ENCODE data around the gene COX14. TPM values are rescaled to one million over a fixed set of nuclear protein-coding genes. Genes with fewer than 3 reads are reported as not detected.

Gene COX14
- total and polyA plus RNA-seq, 8 donors, result 16.8 to 62.0 (median 25.0) TPM

DNA sequence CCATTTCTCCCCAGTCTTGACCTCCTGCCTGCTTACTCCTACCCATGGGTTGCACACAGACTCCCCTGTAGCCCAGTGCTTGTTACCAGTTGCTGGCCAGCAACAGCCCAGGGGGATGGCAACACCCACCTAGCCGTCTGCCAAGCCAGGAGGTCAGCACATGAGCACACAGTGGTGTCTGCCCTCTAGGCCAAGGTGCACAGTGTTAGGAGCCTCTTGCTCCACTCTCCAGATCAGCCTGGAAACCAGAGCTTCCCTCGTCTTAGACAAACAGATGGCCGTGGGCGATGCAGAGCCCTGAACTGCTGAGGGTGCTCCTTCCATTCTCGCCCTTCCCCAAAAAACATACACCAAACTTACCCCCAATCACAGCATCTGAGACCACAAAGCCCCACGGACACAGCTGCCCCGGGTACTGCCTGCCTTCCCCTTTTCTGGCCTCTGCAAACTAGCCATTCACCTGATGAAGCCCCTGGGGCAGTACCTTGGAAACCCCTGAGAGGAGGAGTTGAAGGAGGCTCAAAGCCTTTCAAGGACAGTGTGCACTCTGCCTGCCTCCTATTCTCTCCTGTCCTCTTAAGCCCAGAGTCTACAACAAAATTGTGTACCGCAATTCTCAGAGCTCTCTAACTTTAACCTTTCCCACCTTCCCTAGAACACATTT lies 9.3 kb upstream of the COX14 start:
- 76 to 77% methylated on average over 8 of the region's 8 CpGs for WGBS, 2 donors
- Histone ChIP-seq H3K4me3 (no peak overlapping the region), H3K27me3 (no peaks in the 10 kb centered on the region), H3K4me1 (peaks cover 5 to 10% (median 6%) of the 10 kb centered on the region in 3 donors), H3K27ac (no peak overlapping the region), H3K36me3 (peaks cover 0 to 20% (median 15%) of the 10 kb centered on the region in 3 donors), H3K9me3 (no peaks in the 10 kb centered on the region)
- no peak for DNase-seq
- FAIRE-seq, result no peak
- TF ChIP-seq, protein P1, sequence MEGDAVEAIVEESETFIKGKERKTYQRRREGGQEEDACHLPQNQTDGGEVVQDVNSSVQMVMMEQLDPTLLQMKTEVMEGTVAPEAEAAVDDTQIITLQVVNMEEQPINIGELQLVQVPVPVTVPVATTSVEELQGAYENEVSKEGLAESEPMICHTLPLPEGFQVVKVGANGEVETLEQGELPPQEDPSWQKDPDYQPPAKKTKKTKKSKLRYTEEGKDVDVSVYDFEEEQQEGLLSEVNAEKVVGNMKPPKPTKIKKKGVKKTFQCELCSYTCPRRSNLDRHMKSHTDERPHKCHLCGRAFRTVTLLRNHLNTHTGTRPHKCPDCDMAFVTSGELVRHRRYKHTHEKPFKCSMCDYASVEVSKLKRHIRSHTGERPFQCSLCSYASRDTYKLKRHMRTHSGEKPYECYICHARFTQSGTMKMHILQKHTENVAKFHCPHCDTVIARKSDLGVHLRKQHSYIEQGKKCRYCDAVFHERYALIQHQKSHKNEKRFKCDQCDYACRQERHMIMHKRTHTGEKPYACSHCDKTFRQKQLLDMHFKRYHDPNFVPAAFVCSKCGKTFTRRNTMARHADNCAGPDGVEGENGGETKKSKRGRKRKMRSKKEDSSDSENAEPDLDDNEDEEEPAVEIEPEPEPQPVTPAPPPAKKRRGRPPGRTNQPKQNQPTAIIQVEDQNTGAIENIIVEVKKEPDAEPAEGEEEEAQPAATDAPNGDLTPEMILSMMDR (IDR thresholded peaks at IDR 0.05), result no peak
- intact Hi-C loops (cut with DNase I), result no loop called here
- peak in 2 of 4 donors; percentile 19 to 22 for ATAC-seq

DNA sequence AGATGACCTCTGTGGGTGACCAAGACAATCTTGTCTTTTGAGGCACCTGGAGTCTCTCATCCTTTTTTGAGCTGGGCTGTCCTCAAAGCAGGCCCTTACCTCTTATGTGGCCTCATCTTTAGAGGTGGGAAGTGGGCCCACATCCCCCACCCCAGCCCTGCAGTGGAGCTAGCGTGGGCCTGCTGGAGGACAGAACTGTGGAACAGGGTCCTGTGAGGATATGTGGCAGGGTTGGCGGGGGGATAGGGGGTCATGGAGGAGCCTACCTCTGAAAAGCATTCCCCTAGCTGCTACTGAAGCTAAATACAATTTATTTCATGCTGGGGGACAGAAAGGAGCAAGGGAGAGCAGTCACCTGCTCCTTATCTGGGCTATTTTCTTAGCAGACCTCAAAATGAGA lies 8.7 kb upstream of the COX14 start:
- TF ChIP-seq, protein P1 (IDR thresholded peaks at IDR 0.05), result no peak
- DNase-seq (no peak), FAIRE-seq (no peak), ATAC-seq (peak in 1 of 4 donors; percentile 2)
- WGBS, 2 donors, result 83 to 92% methylated on average over 2 of the region's 2 CpGs
- no peak overlapping the region for H3K4me3 ChIP-seq
- intact Hi-C loops (cut with DNase I), result no loop called here
- H3K27me3 ChIP-seq, result no peaks in the 10 kb centered on the region
- no peaks in the 10 kb centered on the region for H3K9me3 ChIP-seq
- peaks cover 5 to 10% (median 6%) of the 10 kb centered on the region in 3 donors for H3K4me1 ChIP-seq
- H3K27ac ChIP-seq, result peak overlapping the region in 2 of 4 donors; percentile 23 to 24
- peaks cover 0 to 15% (median 10%) of the 10 kb centered on the region in 3 donors for H3K36me3 ChIP-seq

DNA sequence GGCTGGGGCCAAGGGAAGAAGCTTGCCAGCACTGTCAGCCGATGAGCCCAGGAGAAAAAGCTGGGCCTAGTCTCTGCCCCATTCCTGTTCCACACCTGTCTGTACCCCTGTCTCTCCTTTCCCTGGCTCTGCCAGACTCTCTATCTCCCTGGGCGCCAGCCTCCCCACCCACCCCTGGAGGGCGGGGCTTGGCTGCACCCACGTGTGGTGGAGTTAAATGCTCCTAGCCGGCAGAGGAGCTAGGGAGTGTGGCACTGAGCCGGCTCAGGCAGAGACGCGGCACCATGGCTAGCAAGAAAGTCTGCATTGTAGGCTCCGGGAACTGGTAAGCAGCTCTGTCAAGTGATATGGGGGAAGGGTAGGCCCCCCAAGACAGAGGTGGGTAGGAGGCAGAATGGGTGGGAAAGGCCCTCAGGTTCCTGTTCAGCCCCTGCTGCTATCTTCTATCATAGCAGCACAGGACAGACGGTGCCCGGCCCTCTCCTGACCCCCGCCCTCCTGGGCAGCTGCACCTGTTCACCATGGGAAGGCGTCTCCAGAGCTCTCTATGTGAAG lies 8.2 kb upstream of the COX14 start, which contains the start of gene GPD1:
TSS of gene GPD1 (plus strand) at position 242 of the 555 bp plus-strand sequence. CDS start at position 285, 43 bp downstream.
- intact Hi-C loops (cut with DNase I), result no loop called here

DNA sequence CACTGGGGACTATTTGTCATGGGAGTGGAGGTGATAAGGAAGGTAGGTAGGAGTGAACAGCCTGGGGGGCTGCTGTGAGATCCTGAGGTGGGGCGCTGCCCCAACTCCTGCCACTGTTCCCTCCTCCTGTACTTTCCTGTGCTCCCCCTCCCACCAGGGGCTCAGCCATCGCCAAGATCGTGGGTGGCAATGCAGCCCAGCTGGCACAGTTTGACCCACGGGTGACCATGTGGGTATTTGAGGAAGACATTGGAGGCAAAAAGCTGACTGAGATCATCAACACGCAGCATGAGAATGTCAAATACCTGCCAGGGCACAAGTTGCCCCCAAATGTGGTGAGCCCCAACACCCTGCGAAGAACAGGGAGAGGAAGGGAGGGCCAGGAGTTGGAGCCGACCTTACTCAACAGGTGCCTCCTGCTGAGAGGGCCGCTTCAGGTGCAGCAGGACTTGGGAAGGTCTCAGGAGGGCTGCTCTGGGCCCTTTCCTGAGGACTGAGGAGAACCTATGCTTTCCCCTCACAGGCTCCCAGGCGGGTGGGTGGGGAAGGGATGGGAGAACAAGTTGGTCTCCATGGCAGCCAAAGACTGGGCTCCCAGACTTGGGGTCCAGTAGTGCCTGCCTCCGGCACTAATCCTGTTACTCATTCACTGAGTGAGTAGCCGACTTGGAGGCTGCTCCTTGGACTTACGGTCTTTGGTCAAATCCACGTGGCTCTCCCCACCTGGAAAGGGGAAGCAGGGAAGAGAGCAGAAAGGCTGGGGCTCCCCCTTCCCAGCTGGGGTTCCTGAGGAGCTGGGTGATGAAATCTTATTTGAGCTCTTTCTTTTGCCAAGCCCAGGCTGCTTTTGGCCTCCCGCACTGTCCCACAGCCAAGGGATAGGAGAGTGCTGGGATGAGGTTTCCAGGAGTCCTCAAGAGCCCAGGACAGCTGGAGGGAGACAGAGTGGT lies 7.3 kb upstream of the COX14 start:
- WGBS, 2 donors, result 77 to 78% methylated on average over 14 of the region's 14 CpGs
- intact Hi-C loops (cut with DNase I), result no loop called here
- peaks cover 0 to 1% (median 0%) of the 10 kb centered on the region in 3 donors for H3K36me3 ChIP-seq
- ATAC-seq (no peak), FAIRE-seq (no peak), DNase-seq (no peak)
- H3K27ac ChIP-seq, result no peak overlapping the region
- no peaks in the 10 kb centered on the region for H3K27me3 ChIP-seq
- no peak overlapping the region for H3K4me3 ChIP-seq
- peaks cover 6 to 10% (median 7%) of the 10 kb centered on the region in 3 donors for H3K4me1 ChIP-seq
- TF ChIP-seq, protein P1 (IDR thresholded peaks at IDR 0.05), result no peak
- no peaks in the 10 kb centered on the region for H3K9me3 ChIP-seq

More for the DNA sequence above, 8.2 kb upstream of the COX14 start, which contains the start of gene GPD1:
- H3K27ac ChIP-seq, result peak within 1 kb of the TSS in 2 of 4 donors; percentile 23 to 24
- H3K36me3 ChIP-seq, result peaks cover 0 to 10% (median 5%) of the 10 kb centered on the region in 3 donors
- H3K4me1 ChIP-seq, result peaks cover 5 to 10% (median 6%) of the 10 kb centered on the region in 3 donors
- peak within 1 kb of the TSS in 2 of 4 donors; percentile 11 to 20 for H3K4me3 ChIP-seq
- FAIRE-seq, result no peak
- peak; percentile 81 to 93 (median 86) for DNase-seq
- TF ChIP-seq, protein P1 (IDR thresholded peaks at IDR 0.05), result no peak
- H3K9me3 ChIP-seq, result no peaks in the 10 kb centered on the region
- 5 to 8% methylated on average over 13 of the region's 13 CpGs for WGBS, 2 donors
- H3K27me3 ChIP-seq, result no peaks in the 10 kb centered on the region
- peak; percentile 95 to 99 (median 96) for ATAC-seq
